ENCODE data around the gene SLC48A1. TPM values are rescaled to one million over a fixed set of nuclear protein-coding genes. Genes with fewer than 3 reads are reported as not detected.

Gene SLC48A1
- total and polyA plus RNA-seq, 4 donors, result 6.1 to 15.4 (median 9.3) TPM

- 79% methylated on average over 12 of the region's 12 CpGs for WGBS
- no peak overlapping the region for H3K4me3 ChIP-seq (ENCODE audit: low read depth in 1 of 3, low read length in 3 of 3)
- peaks cover 0 to 18% (median 9%) of the 10 kb centered on the region in 4 donors for H3K4me1 ChIP-seq (ENCODE audit: control insufficient read depth in 4 of 4, insufficient read depth in 4 of 4, low read length in 3 of 4)
- no peaks in the 10 kb centered on the region for H3K36me3 ChIP-seq (ENCODE audit: control insufficient read depth in 4 of 4, insufficient read depth in 3 of 4, low read depth in 1 of 4, low read length in 3 of 4)
- DNase-seq (ENCODE audit: low spot score), result no peak
- H3K27ac ChIP-seq (ENCODE audit: low read depth in 1 of 2, low read length in 2 of 2), result no peak overlapping the region
- no peak overlapping the region for H3K9ac ChIP-seq (ENCODE audit: low read depth in 1 of 2, low read length in 2 of 2)
- TF ChIP-seq FOXA1 (IDR thresholded peaks at IDR 0.05), result no peak
- no peak for TF ChIP-seq REST (IDR thresholded peaks at IDR 0.05)
- peak; percentile 79 for TF ChIP-seq NR2F2 (IDR thresholded peaks at IDR 0.05)
- H3K9me3 ChIP-seq (ENCODE audit: control insufficient read depth in 4 of 4, low read length in 3 of 4), result no peaks in the 10 kb centered on the region
- no peaks in the 10 kb centered on the region for H3K27me3 ChIP-seq (ENCODE audit: control insufficient read depth in 4 of 4, insufficient read depth in 4 of 4, low read length in 3 of 4)
These were observed 17.1 kb upstream of the SLC48A1 start for GRCh38 chr12:47755655-47756562.

DNA sequence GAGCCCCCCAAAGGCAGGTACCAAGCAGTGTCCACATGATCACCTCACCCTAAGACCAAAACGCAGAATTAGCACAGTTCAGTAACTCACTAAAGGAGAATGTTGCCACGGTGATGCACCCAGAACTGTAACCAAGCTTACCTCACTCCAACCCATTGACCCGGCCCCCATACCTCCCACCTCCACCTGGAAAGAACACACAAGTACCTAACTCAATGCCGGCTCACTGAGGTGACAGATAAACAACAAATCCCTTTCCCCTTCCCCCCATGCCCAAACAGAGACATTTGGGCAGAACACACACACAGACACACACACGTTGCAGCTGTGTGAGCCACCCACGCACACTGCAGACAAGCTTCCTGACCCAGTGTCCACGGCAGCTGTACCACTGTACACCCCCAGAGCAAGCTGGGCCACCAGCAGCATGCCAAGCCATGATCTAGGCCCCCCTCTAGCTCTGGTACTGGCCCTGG, 15.6 kb upstream of the SLC48A1 start:
- Histone ChIP-seq H3K4me1 (ENCODE audit: control insufficient read depth in 4 of 4, insufficient read depth in 4 of 4, low read length in 3 of 4) (peaks cover 0 to 18% (median 9%) of the 10 kb centered on the region in 4 donors), H3K9ac (ENCODE audit: low read depth in 1 of 2, low read length in 2 of 2) (no peak overlapping the region), H3K9me3 (ENCODE audit: control insufficient read depth in 4 of 4, low read length in 3 of 4) (no peaks in the 10 kb centered on the region), H3K27ac (ENCODE audit: low read depth in 1 of 2, low read length in 2 of 2) (no peak overlapping the region), H3K36me3 (ENCODE audit: control insufficient read depth in 4 of 4, insufficient read depth in 3 of 4, low read depth in 1 of 4, low read length in 3 of 4) (no peaks in the 10 kb centered on the region), H3K27me3 (ENCODE audit: control insufficient read depth in 4 of 4, insufficient read depth in 4 of 4, low read length in 3 of 4) (no peaks in the 10 kb centered on the region), H3K4me3 (ENCODE audit: low read depth in 1 of 3, low read length in 3 of 3) (peak overlapping the region in 1 of 3 donors; percentile 66)
- 72% methylated on average over 7 of the region's 7 CpGs for WGBS
- DNase-seq (ENCODE audit: low spot score), result no peak
- TF ChIP-seq NR2F2 (IDR thresholded peaks at IDR 0.05) (no peak), TAF1 (conservative IDR thresholded peaks at IDR 0.05) (no peak)

- peak overlapping the region; percentile 35 to 47 for H3K27ac ChIP-seq (ENCODE audit: low read depth in 1 of 2, low read length in 2 of 2)
- H3K9ac ChIP-seq (ENCODE audit: low read depth in 1 of 2, low read length in 2 of 2), result no peak overlapping the region
- no peak for DNase-seq (ENCODE audit: low spot score)
- H3K36me3 ChIP-seq (ENCODE audit: control insufficient read depth in 4 of 4, insufficient read depth in 3 of 4, low read depth in 1 of 4, low read length in 3 of 4), result no peaks in the 10 kb centered on the region
- no peak for TF ChIP-seq CTCF (IDR thresholded peaks at IDR 0.05; ENCODE audit: low read depth, low read length, missing input control)
- TF ChIP-seq FOXA1 (IDR thresholded peaks at IDR 0.05), result no peak
- peaks cover 0 to 18% (median 9%) of the 10 kb centered on the region in 4 donors for H3K4me1 ChIP-seq (ENCODE audit: control insufficient read depth in 4 of 4, insufficient read depth in 4 of 4, low read length in 3 of 4)
- H3K27me3 ChIP-seq (ENCODE audit: control insufficient read depth in 4 of 4, insufficient read depth in 4 of 4, low read length in 3 of 4), result no peaks in the 10 kb centered on the region
- 69% methylated on average over 20 of the region's 20 CpGs for WGBS
- H3K4me3 ChIP-seq (ENCODE audit: low read depth in 1 of 3, low read length in 3 of 3), result peak overlapping the region in 1 of 3 donors; percentile 66
- no peaks in the 10 kb centered on the region for H3K9me3 ChIP-seq (ENCODE audit: control insufficient read depth in 4 of 4, low read length in 3 of 4)
These were observed 15.0 kb upstream of the SLC48A1 start for GRCh38 chr12:47757840-47758583.

Measured in liver (tissue), 9 donors.